SU-DHL-6 (cell line): Measurements from ENCODE around the gene PDE4B.

Experiments
- H2AFZ ChIP-seq: fragments of 200-600 bp; sonication (generic); 2 replicates; pipeline ENCODE4 v1.6.1; 2014; ENCODE audit warnings: low read depth, mild to moderate bottlenecking, moderate library complexity, mixed read lengths, antibody characterized with exemption, low read length; ENCODE audit not compliant: severe bottlenecking
- H3F3A ChIP-seq: fragments of 200-600 bp; shearing (Covaris generic); 2 replicates; pipeline ENCODE4 v1.6.0; 2016; ENCODE audit warnings: antibody characterized with exemption, mild to moderate bottlenecking; ENCODE audit not compliant: insufficient read depth
- H3K27ac ChIP-seq: fragments of 200-600 bp; sonication (generic); 2 replicates; pipeline ENCODE4 v1.5.1; 2016; ENCODE audit warnings: low read depth, mild to moderate bottlenecking, low read length, moderate library complexity, mixed read lengths
- H3K27me3 ChIP-seq: fragments of 200-600 bp; sonication (generic), shearing (Covaris generic); 2 replicates; pipeline ENCODE4 v1.6.0; 2014; ENCODE audit warnings: mild to moderate bottlenecking, low read length
- H3K36me3 ChIP-seq: fragments of 200-600 bp; sonication (generic); 2 replicates; pipeline ENCODE4 v1.6.1; 2014; ENCODE audit warnings: mild to moderate bottlenecking, low read length, mixed read lengths
- H3K4me2 ChIP-seq: fragments of 300-600, 200-600 bp; shearing (Covaris generic), sonication (generic); 2 replicates; pipeline ENCODE4 v1.6.0; 2014; ENCODE audit warnings: low read length, low read depth, mild to moderate bottlenecking; ENCODE audit not compliant: poor library complexity, severe bottlenecking
- H3K4me3 ChIP-seq: fragments of 200-600 bp; sonication (generic); 2 replicates; pipeline ENCODE4 v1.5.1; 2014; ENCODE audit warnings: antibody characterized with exemption, low read length, mild to moderate bottlenecking, mixed read lengths; ENCODE audit not compliant: insufficient read depth, poor library complexity, severe bottlenecking
- H3K79me2 ChIP-seq: fragments of 200-600 bp; sonication (generic); 2 replicates; pipeline ENCODE4 v1.6.1; 2014; ENCODE audit warnings: mild to moderate bottlenecking, low read length, moderate library complexity; ENCODE audit not compliant: insufficient read depth
- H3K9ac ChIP-seq: fragments of 200-600 bp; sonication (generic); 2 replicates; pipeline ENCODE4 v1.7.0; 2014; ENCODE audit warnings: mild to moderate bottlenecking, low read length
- H3K9me2 ChIP-seq: fragments of 200-600 bp; sonication (generic); replicated peaks from 2 replicates; pipeline ENCODE4 v1.6.1; 2014; ENCODE audit warnings: low read length; ENCODE audit not compliant: insufficient read depth
- H3K9me3 ChIP-seq: fragments of 200-600 bp; sonication (generic); 2 replicates; pipeline ENCODE4 v1.6.1; 2014; ENCODE audit warnings: low read length, mixed read lengths; ENCODE audit not compliant: insufficient read depth
- H4K20me1 ChIP-seq: fragments of 200-600 bp; sonication (generic); 2 replicates; pipeline ENCODE4 v1.6.1; 2014; ENCODE audit warnings: low read depth, mild to moderate bottlenecking, antibody characterized with exemption, low read length, moderate library complexity, mixed read lengths
- EZH2phosphoT487 ChIP-seq: fragments of 200-600 bp; sonication (generic), shearing (Covaris generic); conservative IDR thresholded peaks from 2 replicates; pipeline ENCODE4 v1.6.1; 2018; ENCODE audit warnings: mild to moderate bottlenecking, antibody characterized with exemption, low read length, moderate library complexity, mixed read lengths
- TF ChIP-seq, protein P1 (sequence below): fragments of 200-600 bp; sonication (generic); IDR thresholded peaks from one replicate; pipeline ENCODE4 v1.5.1; 2017; ENCODE audit warnings: antibody characterized with exemption, mild to moderate bottlenecking, low read length, moderate library complexity; ENCODE audit not compliant: insufficient read depth, poor library complexity, severe bottlenecking

PDE4B gene

DNA sequence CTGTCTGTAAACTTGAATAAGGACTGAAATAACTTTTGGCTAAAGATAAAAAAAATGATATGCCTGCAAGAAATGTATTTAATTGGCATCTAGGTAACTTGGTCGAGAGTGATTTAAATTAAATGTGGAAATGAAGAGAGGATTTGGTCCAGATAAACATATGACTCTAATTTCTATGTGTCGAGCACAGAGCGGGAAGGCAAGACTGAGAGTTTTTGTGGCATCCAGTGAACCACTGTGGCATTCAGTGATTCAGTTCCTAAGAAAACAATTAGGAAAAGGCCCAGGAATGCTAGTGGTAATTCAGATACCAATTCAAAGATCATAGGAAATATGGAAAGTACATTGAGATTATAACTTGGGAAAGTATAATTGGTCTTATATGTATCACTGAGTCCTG, 39.6 kb downstream of the PDE4B start:
- Histone ChIP-seq H3K4me3 (no peak overlapping the region), H3K27ac (no peak overlapping the region), H3K4me2 (no peak overlapping the region), H3K9ac (no peak overlapping the region), H2AFZ (no peak overlapping the region), H3K36me3 (no peaks in the 10 kb centered on the region), H3K9me2 (no peaks in the 10 kb centered on the region), H3F3A (no peaks in the 10 kb centered on the region), H3K27me3 (no peaks in the 10 kb centered on the region), H3K9me3 (no peaks in the 10 kb centered on the region), H4K20me1 (no peaks in the 10 kb centered on the region), H3K79me2 (no peaks in the 10 kb centered on the region)
- TF ChIP-seq, protein P1, sequence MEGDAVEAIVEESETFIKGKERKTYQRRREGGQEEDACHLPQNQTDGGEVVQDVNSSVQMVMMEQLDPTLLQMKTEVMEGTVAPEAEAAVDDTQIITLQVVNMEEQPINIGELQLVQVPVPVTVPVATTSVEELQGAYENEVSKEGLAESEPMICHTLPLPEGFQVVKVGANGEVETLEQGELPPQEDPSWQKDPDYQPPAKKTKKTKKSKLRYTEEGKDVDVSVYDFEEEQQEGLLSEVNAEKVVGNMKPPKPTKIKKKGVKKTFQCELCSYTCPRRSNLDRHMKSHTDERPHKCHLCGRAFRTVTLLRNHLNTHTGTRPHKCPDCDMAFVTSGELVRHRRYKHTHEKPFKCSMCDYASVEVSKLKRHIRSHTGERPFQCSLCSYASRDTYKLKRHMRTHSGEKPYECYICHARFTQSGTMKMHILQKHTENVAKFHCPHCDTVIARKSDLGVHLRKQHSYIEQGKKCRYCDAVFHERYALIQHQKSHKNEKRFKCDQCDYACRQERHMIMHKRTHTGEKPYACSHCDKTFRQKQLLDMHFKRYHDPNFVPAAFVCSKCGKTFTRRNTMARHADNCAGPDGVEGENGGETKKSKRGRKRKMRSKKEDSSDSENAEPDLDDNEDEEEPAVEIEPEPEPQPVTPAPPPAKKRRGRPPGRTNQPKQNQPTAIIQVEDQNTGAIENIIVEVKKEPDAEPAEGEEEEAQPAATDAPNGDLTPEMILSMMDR, result no peak

DNA sequence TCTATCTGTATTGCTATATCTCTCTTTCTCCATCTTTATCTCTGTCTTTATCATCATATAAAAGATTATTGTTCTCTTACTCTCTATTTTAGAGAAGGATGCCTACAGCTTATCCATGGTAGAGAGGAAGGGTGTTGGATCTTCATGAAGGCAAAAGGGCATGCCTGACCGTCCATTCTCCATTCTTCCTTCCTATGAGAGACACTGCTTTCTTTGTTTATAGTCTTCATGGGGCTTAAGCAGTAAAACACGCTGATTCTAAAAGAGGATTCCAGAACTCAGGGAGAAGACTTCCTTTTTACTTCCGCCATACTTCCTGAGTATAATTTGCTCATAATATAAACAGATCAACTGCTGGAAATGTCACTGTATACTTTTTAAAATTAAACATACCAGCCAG, 44.0 kb downstream of the PDE4B start:
- no peak overlapping the region for H3K4me3 ChIP-seq
- no peaks in the 10 kb centered on the region for H3K36me3 ChIP-seq
- H4K20me1 ChIP-seq, result no peaks in the 10 kb centered on the region
- H3F3A ChIP-seq, result no peaks in the 10 kb centered on the region
- no peak for TF ChIP-seq EZH2phosphoT487
- TF ChIP-seq, protein P1, result no peak
- no peaks in the 10 kb centered on the region for H3K9me3 ChIP-seq
- H3K9me2 ChIP-seq, result no peaks in the 10 kb centered on the region
- no peak overlapping the region for H3K9ac ChIP-seq
- H3K4me2 ChIP-seq, result no peak overlapping the region
- H3K27me3 ChIP-seq, result no peaks in the 10 kb centered on the region
- no peak overlapping the region for H2AFZ ChIP-seq
- H3K27ac ChIP-seq, result no peak overlapping the region
- no peaks in the 10 kb centered on the region for H3K79me2 ChIP-seq

DNA sequence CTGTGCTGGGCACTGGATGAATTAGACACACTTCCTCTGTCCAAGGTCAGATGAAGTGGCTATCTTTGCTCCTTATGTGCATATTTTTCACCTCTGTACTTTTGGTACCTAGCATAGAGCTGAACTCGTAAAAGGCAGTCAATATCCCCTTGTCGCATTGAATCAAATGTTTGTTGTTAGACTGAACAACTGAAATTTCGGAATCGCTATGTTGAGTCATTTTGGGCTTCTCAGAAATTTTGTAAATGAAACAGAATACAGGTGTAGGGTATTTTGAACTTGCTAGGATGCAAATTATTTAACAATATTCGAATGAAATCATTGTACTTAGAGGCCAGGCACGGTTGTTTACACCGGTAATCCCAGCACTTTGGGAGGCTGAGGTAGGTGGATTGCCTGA, 48.0 kb downstream of the PDE4B start:
- Histone ChIP-seq H3K27me3 (no peaks in the 10 kb centered on the region), H3K27ac (no peak overlapping the region), H4K20me1 (no peaks in the 10 kb centered on the region), H3K4me2 (no peak overlapping the region), H3K4me3 (no peak overlapping the region), H3K36me3 (no peaks in the 10 kb centered on the region), H3K79me2 (no peaks in the 10 kb centered on the region), H3K9ac (no peak overlapping the region), H3K9me3 (no peaks in the 10 kb centered on the region), H2AFZ (no peak overlapping the region), H3K9me2 (no peaks in the 10 kb centered on the region), H3F3A (no peaks in the 10 kb centered on the region)
- no peak for TF ChIP-seq EZH2phosphoT487
- TF ChIP-seq, protein P1, result no peak

DNA sequence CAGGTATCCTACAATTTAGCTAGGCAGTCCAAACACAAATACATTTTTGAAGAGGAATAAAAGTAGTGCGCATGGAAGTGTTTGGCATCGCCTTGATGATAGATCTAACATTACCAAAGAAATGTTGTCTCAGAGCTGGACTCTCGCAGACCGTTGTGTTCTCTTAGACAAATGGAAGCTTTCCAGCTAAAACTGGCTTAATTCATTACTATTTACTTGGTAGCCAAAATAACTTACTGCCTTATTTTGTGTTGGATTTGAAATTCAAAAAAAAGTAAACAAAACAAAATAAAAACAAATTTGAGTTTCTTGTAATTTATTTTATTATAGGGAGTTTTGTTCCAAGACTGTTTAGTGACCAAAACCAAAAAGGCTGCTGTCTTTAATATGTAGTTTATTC, 51.6 kb downstream of the PDE4B start:
- Histone ChIP-seq H3K9me3 (no peaks in the 10 kb centered on the region), H3K27me3 (no peaks in the 10 kb centered on the region), H2AFZ (no peak overlapping the region), H3F3A (no peaks in the 10 kb centered on the region), H4K20me1 (no peaks in the 10 kb centered on the region), H3K27ac (no peak overlapping the region), H3K79me2 (no peaks in the 10 kb centered on the region), H3K4me2 (no peak overlapping the region), H3K9me2 (no peaks in the 10 kb centered on the region), H3K4me3 (no peak overlapping the region), H3K9ac (no peak overlapping the region), H3K36me3 (no peaks in the 10 kb centered on the region)
- no peak for TF ChIP-seq EZH2phosphoT487
- TF ChIP-seq, protein P1, result no peak
